HUES48 (cell line): ENCODE data around the gene VPS37B.
"Not testable (repeated sequence)": the region's sequence is repeated elsewhere in the genome, so short reads cannot be mapped to it uniquely, and the experiment has no call there.

Experiments
- H3K27ac ChIP-seq: one replicate; pipeline ENCODE4 v1.7.0; 2013; ENCODE audit warnings: low read depth, low read length, inconsistent platforms
- H3K27me3 ChIP-seq: 2 replicates; pipeline ENCODE4 v1.6.1; 2013; ENCODE audit warnings: mild to moderate bottlenecking, low read length; ENCODE audit not compliant: control insufficient read depth, insufficient read depth
- H3K36me3 ChIP-seq: 2 replicates; pipeline ENCODE4 v1.6.1; 2013; ENCODE audit warnings: low read length; ENCODE audit not compliant: control insufficient read depth, insufficient read depth
- H3K4me1 ChIP-seq: 2 replicates; pipeline ENCODE4 v1.6.1; 2013; ENCODE audit warnings: mild to moderate bottlenecking, low read length; ENCODE audit not compliant: control insufficient read depth, insufficient read depth
- H3K4me3 ChIP-seq: 2 replicates; pipeline ENCODE4 v1.5.1; 2013; ENCODE audit warnings: mild to moderate bottlenecking, low read depth, low read length
- H3K9ac ChIP-seq: 2 replicates; pipeline ENCODE4 v1.6.1; 2013; ENCODE audit warnings: mild to moderate bottlenecking, low read depth, low read length, moderate library complexity
- H3K9me3 ChIP-seq: 2 replicates; pipeline ENCODE4 v1.6.1; 2013; ENCODE audit warnings: low read length; ENCODE audit not compliant: control insufficient read depth, insufficient read depth

The VPS37B gene, protein sequence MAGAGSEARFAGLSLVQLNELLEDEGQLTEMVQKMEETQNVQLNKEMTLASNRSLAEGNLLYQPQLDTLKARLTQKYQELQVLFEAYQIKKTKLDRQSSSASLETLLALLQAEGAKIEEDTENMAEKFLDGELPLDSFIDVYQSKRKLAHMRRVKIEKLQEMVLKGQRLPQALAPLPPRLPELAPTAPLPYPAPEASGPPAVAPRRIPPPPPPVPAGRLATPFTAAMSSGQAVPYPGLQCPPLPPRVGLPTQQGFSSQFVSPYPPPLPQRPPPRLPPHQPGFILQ

DNA sequence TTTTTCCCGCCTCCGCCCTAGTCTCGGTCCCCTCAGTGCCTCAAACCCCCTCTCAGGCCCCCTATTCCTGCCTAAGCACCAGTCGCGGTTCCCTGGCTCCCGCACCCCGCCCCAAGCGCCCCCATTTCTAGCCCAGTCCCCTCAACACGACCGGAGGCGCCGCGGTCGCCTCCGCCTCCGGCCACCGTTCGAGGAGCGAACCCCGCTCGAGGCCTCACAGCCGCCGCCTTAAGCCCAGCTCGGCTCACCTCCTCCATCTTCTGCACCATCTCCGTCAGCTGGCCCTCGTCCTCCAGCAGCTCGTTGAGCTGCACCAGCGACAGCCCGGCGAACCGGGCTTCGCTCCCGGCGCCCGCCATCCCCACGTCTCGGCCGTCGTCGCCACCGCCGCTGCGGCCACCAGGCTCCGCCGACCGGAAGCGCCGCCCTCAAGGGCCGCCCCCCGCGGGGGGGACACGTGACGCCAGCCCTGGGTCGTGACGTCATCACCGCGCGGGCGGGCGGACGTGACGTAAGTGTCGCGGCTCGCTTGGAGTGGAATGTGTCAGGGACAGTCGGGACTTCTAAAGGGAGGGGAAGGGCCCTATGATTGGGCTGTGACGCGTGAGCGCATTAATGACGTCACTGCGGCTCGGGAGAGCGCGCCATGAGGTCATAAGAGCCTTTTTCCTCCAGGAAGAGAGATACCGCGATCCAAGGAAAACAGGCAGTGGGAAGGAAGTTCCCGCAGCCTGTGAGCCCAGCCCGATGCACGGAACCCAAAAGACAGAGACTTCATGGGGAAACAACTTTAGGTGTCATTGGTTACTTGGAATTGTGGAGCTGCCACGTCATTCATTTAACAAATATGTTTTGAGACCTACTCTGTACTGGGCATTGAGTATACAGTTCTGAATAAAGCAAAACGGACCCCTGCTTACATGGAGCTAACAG is at the start of gene VPS37B:
Gene VPS37B (minus strand): TSS at position 421 of the 933 bp plus-strand sequence. CDS start 62 bp downstream, at position 359.
- peaks cover 11% of the 10 kb centered on the region for H3K27me3 ChIP-seq
- H3K36me3 ChIP-seq: no peaks in the 10 kb centered on the region
- H3K4me3 ChIP-seq: peak within 1 kb of the TSS; percentile 74
- H3K9me3 ChIP-seq: no peaks in the 10 kb centered on the region
- no peak within 1 kb of the TSS for H3K27ac ChIP-seq
- H3K9ac ChIP-seq: peak within 1 kb of the TSS; percentile 67
- peaks cover 37% of the 10 kb centered on the region for H3K4me1 ChIP-seq

DNA sequence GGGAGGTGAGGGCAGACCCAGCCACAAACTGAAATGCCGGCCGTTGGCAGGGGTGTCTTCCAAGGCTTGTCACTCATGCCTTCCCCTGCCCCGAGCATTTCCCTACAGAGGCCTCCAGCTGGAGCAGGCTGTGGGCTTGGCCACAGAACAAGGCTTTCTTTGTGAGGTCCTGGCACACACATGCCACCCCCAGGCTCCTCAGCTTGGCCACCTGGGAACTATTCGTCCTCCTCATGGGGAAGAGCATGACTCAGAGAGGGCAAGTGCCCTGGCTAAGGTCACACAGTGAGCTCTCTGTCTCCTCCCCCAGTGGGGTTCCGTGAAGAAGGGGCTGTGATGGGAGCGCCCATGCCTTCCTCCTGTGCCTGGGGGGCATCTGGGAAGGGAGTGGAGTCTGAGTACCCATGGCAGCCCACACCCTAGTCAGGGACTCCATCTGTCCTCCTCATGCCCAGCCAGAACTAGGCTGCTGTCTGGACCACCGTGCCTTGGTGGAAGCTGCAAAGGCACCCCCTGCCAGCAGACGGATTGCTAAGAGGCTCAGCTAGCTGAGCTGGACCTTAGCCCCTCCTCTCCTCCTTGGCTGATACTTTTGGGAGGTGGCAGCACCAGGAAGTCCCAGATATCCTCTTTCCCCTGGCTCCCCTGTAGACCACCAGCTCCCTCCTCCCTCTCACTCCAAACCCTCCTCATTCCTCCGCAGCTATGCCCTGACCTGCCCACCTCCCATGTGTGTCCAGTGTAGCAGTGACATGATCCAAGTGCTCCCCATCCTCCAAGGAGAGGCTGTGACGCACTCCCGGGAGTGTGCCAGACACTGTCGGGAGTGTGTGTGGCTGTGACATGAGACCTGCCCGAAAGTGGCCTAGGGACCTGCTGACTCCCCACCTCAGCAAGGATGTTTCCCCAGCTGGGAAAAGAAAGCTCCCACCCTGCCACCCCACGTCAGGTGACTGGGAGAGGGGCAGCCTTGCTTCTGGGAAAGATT is 49.0 kb upstream of the VPS37B start:
- H3K9me3 ChIP-seq: no peaks in the 10 kb centered on the region
- H3K4me3 ChIP-seq: no peak overlapping the region
- H3K27ac ChIP-seq: no peak overlapping the region
- H3K27me3 ChIP-seq: no peaks in the 10 kb centered on the region
- H3K4me1 ChIP-seq: no peaks in the 10 kb centered on the region
- no peak overlapping the region for H3K9ac ChIP-seq
- H3K36me3 ChIP-seq: no peaks in the 10 kb centered on the region

DNA sequence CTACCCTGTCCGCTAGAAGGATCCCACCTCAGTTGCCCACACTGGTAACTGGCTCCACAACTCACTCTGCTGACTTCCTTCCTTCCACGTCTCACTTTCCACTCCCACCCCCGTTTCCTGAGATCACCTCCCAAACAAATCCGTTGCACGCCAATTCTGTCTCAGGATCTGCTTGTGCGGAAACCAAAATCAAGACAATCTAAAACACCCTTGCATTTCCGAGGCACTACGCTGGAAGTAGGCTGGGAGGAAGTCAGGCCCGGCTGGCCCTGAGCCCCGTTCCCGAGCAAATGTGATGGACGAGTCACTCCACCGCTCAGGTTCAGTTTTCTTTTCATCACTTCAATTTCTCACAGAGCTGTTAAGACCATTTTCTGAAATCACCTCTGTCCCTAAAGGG is 47.3 kb upstream of the VPS37B start:
- no peaks in the 10 kb centered on the region for H3K4me1 ChIP-seq
- H3K4me3 ChIP-seq: no peak overlapping the region
- H3K9me3 ChIP-seq: no peaks in the 10 kb centered on the region
- H3K27ac ChIP-seq: no peak overlapping the region
- no peaks in the 10 kb centered on the region for H3K36me3 ChIP-seq
- H3K9ac ChIP-seq: no peak overlapping the region
- no peaks in the 10 kb centered on the region for H3K27me3 ChIP-seq

DNA sequence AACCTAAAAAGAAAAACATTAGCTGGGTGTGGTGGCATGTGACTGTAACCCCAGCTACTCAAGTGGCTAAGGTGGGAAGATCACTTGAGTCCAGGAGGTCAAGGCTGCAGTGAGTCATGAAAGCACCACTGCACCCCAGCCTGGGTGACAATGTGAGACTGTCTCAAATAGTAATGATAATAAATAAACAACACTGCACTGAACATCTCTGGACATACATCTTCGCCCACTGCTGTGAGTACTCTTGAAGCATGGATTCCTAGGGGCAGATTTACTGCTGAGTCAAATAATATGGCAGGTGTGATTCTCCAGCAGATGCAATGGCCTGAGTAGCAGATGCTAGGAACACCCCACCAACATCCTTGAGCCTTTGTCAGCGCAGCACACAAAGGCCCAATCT is 46.7 kb upstream of the VPS37B start:
- Histone ChIP-seq H3K36me3 (no peaks in the 10 kb centered on the region), H3K9ac (no peak overlapping the region), H3K9me3 (no peaks in the 10 kb centered on the region), H3K27me3 (no peaks in the 10 kb centered on the region), H3K4me1 (no peaks in the 10 kb centered on the region), H3K4me3 (no peak overlapping the region), H3K27ac (no peak overlapping the region)

DNA sequence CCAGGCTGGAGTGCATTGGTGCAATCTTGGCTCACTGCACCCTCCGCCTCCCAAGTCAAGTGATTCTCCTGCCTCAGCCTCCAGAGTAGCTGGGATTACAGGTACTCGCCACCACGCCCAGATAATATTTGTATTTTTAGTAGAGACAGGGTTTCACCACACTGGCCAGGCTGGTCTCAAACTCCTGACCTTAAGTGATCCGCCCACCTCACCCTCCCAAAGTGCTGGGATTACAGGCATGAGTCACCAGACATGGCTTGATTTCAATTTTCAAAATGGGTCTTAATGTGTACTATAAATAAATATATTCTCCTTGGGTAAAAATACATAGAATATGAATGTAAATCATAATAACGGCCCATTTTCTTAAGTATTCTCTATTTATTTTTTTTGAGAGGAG is 45.4 kb upstream of the VPS37B start:
- not testable (repeated sequence) for H3K27ac ChIP-seq, H3K27me3 ChIP-seq, H3K4me1 ChIP-seq, H3K4me3 ChIP-seq, H3K9me3 ChIP-seq, H3K36me3 ChIP-seq, H3K9ac ChIP-seq

DNA sequence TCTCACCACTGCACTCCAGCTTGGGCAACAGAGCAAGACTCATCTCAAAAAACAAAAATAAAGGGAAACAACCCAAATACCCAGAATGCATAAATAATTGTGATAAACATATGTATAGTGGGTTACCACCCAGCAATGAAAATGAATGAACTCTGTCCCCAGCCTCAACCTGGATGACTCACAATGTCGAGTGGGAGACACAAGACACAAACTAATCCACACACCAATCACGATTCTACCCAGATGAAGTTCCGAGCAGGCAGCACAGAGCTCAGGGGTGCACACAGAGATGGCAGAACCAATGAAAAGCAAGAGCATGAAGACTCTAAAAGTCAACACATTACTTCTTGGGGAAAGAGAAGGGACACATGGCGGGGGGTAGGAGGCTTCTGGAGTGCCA is 43.2 kb upstream of the VPS37B start:
- Histone ChIP-seq H3K4me3 (no peak overlapping the region), H3K9me3 (no peaks in the 10 kb centered on the region), H3K27me3 (no peaks in the 10 kb centered on the region), H3K4me1 (no peaks in the 10 kb centered on the region), H3K27ac (no peak overlapping the region), H3K9ac (no peak overlapping the region), H3K36me3 (no peaks in the 10 kb centered on the region)

DNA sequence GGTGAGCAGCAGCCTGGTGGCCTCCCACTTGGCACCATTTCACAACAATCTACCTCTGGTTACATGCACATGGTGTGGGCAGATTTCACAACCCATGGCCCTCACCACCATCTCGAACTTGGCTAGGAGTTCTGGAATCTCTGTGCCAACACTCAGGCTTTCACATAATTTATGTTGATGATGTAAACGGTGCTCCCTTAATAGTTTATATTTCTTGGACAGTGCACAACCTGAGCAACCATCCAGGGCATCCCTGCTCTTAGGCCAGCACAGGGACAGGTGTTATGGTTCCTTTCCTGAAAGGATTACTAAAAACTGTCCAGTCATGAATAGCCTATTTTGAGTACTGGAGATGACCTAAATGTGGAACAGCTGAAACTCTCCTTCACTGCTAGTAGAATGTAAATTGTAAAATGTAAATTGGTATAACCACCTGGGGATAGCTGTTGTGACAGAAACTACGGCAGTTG is 41.7 kb upstream of the VPS37B start:
- H3K4me1 ChIP-seq: no peaks in the 10 kb centered on the region
- no peak overlapping the region for H3K4me3 ChIP-seq
- no peaks in the 10 kb centered on the region for H3K9me3 ChIP-seq
- H3K27ac ChIP-seq: no peak overlapping the region
- no peak overlapping the region for H3K9ac ChIP-seq
- no peaks in the 10 kb centered on the region for H3K36me3 ChIP-seq
- no peaks in the 10 kb centered on the region for H3K27me3 ChIP-seq

DNA sequence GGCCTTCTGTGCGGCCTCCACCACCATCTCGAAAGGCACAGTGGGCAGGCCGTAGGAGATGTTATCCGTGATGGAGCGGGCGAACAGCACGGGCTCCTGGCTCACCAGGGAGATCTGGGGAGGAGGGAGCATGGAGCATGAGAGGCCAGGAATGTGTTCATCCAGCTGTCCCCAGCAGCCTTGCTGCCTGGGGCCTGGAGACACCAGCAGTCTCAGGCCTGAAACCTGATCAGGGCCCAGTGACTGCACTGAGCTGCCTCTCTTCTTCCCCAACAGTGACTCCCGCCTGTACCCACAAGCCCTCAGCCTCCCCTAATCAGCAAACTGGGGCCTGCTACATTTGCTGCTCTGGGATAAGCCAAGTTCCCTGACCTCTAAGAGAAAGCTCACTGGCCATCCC is 39.4 kb upstream of the VPS37B start:
- Histone ChIP-seq H3K27me3 (no peaks in the 10 kb centered on the region), H3K9ac (no peak overlapping the region), H3K4me3 (no peak overlapping the region), H3K27ac (no peak overlapping the region), H3K36me3 (no peaks in the 10 kb centered on the region), H3K9me3 (no peaks in the 10 kb centered on the region), H3K4me1 (no peaks in the 10 kb centered on the region)

DNA sequence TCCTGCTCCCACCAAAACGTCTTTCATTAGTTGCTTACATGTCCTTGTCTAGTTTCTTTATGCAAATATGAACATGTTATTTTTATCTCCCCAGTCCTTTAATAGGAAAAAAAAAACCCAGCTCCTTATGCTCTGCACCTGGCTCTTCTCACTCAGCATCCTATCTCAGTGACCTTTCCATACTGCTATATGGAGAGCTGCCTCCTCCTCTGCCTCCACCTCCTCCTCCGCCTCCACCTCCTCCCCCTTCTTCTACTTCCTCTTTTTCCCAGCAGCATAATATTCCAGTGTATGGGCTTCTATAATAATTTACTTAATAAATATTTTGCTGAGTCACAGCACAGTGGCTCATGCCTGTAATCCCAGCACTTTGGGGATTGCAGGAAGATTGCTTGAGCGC is 38.8 kb upstream of the VPS37B start:
- H3K9ac ChIP-seq: no peak overlapping the region
- H3K36me3 ChIP-seq: no peaks in the 10 kb centered on the region
- no peak overlapping the region for H3K4me3 ChIP-seq
- no peak overlapping the region for H3K27ac ChIP-seq
- no peaks in the 10 kb centered on the region for H3K4me1 ChIP-seq
- H3K9me3 ChIP-seq: no peaks in the 10 kb centered on the region
- no peaks in the 10 kb centered on the region for H3K27me3 ChIP-seq

DNA sequence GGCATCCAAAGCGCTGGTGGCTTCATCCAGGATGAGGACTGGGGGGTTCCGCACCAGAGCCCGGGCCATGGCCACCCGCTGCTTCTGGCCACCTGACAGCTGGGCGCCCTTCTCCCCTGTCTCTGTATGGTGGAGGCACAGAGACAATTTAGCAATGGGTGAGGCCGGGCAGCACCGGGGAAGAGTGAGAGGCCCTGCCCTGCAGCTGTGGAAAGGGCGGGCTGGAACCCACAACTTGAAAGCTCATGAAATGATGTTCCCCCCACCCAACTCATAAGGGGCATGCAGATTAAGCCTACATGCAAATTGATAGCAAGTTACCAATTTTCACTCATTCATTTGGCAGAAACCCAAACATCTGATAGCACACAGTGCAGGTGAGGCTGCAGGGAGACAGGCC is 36.3 kb upstream of the VPS37B start:
- no peak overlapping the region for H3K4me3 ChIP-seq
- H3K27me3 ChIP-seq: no peaks in the 10 kb centered on the region
- H3K27ac ChIP-seq: no peak overlapping the region
- no peak overlapping the region for H3K9ac ChIP-seq
- H3K9me3 ChIP-seq: no peaks in the 10 kb centered on the region
- H3K4me1 ChIP-seq: no peaks in the 10 kb centered on the region
- no peaks in the 10 kb centered on the region for H3K36me3 ChIP-seq
